Thymus (tissue), 11 donors: ENCODE data around the gene FGF18. TPM values are rescaled to one million over a fixed set of nuclear protein-coding genes. Genes with fewer than 3 reads are reported as not detected.
"Not testable (repeated sequence)": the region's sequence is repeated elsewhere in the genome, so short reads cannot be mapped to it uniquely, and the experiment has no call there.

Experiments
- DNase-seq, 9 donors: peaks; one replicate each; pipeline ENCODE4 v3.0.0-alpha.2; 2013; ENCODE audit warnings: low spot score in 9 of 9, low read depth in 6 of 9, missing footprints in 1 of 9
- H3K27ac ChIP-seq, 2 donors: one replicate each; pipeline ENCODE4 v1.5.1; 2013; ENCODE audit warnings: control low read depth in 1 of 2, low read depth in 1 of 2, low read length in 1 of 2, mild to moderate bottlenecking in 1 of 2, moderate library complexity in 1 of 2
- H3K27me3 ChIP-seq, 2 donors: one replicate each; pipeline ENCODE4 v1.5.1; 2013; ENCODE audit warnings: low read length in 1 of 2; ENCODE audit not compliant: control insufficient read depth in 2 of 2, insufficient read depth in 1 of 2
- H3K36me3 ChIP-seq, 2 donors: one replicate each; pipeline ENCODE4 v1.5.1; 2013; ENCODE audit warnings: low read length in 1 of 2, mild to moderate bottlenecking in 1 of 2, moderate library complexity in 1 of 2; ENCODE audit not compliant: control insufficient read depth in 2 of 2, insufficient read depth in 2 of 2
- H3K4me1 ChIP-seq, 2 donors: one replicate each; pipeline ENCODE4 v1.5.1; 2013; ENCODE audit warnings: low read length in 2 of 2; ENCODE audit not compliant: control insufficient read depth in 2 of 2, insufficient read depth in 2 of 2
- H3K4me3 ChIP-seq, 2 donors: one replicate each; pipeline ENCODE4 v1.5.1; 2013; ENCODE audit warnings: low read length in 2 of 2, control low read depth in 1 of 2, mild to moderate bottlenecking in 1 of 2
- H3K9me3 ChIP-seq, 2 donors: one replicate each; pipeline ENCODE4 v1.5.1; 2013; ENCODE audit warnings: low read length in 1 of 2, mild to moderate bottlenecking in 1 of 2; ENCODE audit not compliant: control insufficient read depth in 2 of 2, insufficient read depth in 1 of 2
- WGBS: extraction: QIAGEN DNeasy Blood & Tissue Kit; methylation state at CpG from one replicate; pipeline ENCODE4 v1.1.7; 2013; 5-methylcytosine and 5-hydroxymethylcytosine counted together
- polyA plus RNA-seq: library from polyadenylated mRNA; stranded (reverse); fragments of 200-250 nt; gene quantifications from one replicate; pipeline ENCODE4 v1.2.3, GENCODE V29; 2013
- total RNA-seq: library from RNA; stranded (reverse); fragments of 120-200 nt; gene quantifications from one replicate; pipeline ENCODE4 v1.2.4, GENCODE V29; 2013
- donor health status: healthy.

The FGF18 gene
- total and polyA plus RNA-seq, 2 donors, result 0.80 to 0.82 TPM

DNA sequence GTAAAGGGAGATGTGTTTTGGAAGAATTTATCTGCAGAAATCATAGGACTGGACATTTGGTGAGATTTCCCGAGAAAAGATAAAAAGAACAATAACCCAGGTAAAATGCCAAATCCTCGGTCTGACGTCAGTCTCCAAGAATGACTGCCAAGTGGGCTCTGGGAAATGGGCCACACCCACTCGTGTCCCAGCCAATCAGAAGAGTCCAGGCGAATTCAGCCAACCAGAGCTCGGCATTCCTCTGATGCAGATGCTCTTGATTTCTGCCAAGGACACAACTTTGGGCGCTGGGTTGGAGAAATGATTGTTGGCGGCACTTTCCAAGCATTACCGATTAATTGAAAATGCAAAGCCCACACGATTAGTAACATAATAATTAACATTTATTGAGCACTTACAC is 73.3 kb downstream of the FGF18 start:
- no peak overlapping the region for H3K4me3 ChIP-seq
- 96% methylated on average over 10 of the region's 10 CpGs for WGBS
- no peaks in the 10 kb centered on the region for H3K4me1 ChIP-seq
- H3K27ac ChIP-seq, result no peak overlapping the region
- no peak for DNase-seq
- peaks cover 0 to 2% of the 10 kb centered on the region in 2 donors for H3K9me3 ChIP-seq
- H3K36me3 ChIP-seq, result no peaks in the 10 kb centered on the region
- H3K27me3 ChIP-seq, result no peaks in the 10 kb centered on the region

DNA sequence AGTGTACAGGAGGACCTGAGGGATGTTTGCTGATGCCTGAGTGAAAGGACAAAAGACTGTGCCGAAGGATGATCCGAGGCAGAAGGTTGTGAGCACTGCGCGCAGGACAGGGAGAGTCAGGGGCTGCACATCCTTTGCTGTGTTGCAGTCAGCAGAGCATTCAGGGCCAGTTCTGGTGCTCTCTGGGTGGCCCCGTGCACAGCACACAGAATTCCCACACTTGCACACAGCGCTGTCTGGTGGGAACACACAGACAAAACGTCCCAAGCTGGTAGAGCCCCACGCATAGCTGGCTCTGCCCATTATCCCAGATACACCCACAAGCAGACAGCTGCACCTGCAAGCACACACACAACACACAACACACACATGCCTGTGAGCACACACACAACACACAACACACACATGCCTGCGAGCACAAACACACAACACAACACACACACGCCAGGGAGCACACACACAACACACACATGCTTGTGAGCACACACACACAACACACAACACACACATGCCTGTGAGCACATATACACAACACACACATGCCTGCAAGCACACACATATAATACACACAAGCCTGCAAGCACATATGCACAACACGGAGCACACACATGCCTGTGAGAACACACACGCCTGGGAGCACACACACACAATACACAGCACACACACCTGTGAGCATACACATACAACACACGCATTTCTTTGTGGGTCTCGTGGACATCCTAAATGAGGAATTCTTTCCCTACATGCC is 74.4 kb downstream of the FGF18 start:
- H3K36me3 ChIP-seq, result no peaks in the 10 kb centered on the region
- H3K9me3 ChIP-seq, result peaks cover 0 to 2% of the 10 kb centered on the region in 2 donors
- H3K27ac ChIP-seq, result no peak overlapping the region
- H3K27me3 ChIP-seq, result no peaks in the 10 kb centered on the region
- H3K4me3 ChIP-seq, result no peak overlapping the region
- WGBS, result 96% methylated on average over 14 of the region's 14 CpGs
- H3K4me1 ChIP-seq, result no peaks in the 10 kb centered on the region
- no peak for DNase-seq

DNA sequence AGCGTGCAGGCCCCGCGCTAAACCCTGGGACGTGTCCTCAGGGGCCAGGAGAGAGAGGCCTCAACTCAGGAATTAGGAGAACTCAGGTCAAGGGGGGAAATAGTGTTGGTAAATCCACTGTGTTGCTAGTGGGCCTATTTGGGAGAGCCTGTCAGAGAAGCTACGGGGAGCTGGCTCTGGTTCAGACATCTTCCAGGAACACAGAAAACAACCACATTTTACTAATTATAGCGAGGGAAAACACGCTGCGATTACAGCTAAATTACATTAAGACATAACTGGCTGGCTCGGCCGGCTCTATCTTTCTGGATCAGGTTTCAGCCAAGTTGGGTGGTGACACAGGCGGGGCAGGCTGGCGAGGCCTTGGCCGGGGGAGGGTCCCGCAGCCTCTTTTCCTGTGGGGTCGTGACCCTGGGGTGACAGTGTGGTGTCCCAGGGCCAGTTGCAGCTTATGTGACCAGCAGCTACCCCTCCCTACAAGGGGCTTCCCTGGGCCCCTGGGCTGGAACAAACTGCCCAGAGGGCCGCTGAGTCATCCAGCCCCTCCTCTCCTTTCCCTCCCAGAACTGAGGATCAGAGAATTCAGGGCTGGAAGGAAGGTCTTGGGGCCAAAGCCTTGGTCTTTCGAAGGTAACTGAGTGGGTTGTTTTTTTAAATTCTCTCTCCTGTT is 75.1 kb downstream of the FGF18 start:
- H3K4me3 ChIP-seq, result no peak overlapping the region
- 81% methylated on average over 17 of the region's 17 CpGs for WGBS
- no peaks in the 10 kb centered on the region for H3K27me3 ChIP-seq
- DNase-seq, result peak in 1 of 9 donors; percentile 6
- no peaks in the 10 kb centered on the region for H3K36me3 ChIP-seq
- no peaks in the 10 kb centered on the region for H3K4me1 ChIP-seq
- H3K27ac ChIP-seq, result no peak overlapping the region
- peaks cover 0 to 2% of the 10 kb centered on the region in 2 donors for H3K9me3 ChIP-seq

DNA sequence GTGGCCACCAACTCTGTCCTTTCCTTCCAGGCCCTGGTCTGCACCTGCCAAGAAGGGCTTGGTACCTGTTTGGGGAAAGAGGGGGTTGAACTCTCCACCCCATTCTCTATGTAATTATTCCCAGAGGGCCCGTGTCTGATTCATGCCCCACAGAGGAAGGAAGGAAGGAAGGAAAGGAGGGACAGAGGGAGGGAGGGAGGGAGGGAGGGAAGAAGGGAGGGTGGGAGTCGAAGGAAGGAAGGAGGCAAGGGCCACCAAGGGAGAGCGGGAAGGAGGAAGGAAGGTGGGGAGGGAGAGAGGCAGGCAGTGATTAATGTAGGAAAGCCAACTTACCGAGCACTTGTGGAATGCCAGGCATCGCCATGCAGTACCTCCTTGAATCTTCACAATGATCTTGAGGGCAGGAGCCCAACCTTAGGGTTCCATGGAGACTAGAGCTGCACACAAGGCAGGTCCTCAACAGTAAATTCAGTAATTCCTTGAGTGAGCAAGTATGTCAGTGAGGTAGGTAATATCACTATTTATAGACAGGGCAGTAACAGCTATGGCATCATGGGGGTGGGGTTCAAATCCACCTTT is 75.8 kb downstream of the FGF18 start:
- Histone ChIP-seq H3K4me3 (no peak overlapping the region), H3K27ac (no peak overlapping the region), H3K27me3 (no peaks in the 10 kb centered on the region), H3K9me3 (peaks cover 0 to 2% of the 10 kb centered on the region in 2 donors), H3K36me3 (no peaks in the 10 kb centered on the region), H3K4me1 (no peaks in the 10 kb centered on the region)
- 80% methylated on average over 5 of the region's 5 CpGs for WGBS
- no peak for DNase-seq

DNA sequence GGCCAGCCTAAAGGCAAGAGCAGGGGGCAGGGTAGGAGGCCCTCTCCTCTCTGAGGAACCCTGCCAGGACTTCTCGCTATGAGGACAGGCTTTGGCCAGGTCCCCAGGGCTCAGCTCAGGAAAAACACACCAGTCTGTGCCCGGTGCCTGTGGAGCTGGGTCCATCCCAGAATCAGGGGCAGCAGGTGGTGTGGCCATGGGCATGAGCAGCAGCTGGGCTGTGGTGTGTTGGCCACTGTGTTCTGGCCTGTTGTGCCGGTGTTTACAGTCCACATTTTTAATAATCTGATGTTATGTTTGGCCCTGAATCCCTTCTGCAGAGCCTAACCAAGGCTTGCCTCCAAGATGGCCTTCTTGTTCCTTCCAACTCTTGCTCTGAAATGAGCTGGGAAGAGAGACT is 77.0 kb downstream of the FGF18 start:
- H3K27me3 ChIP-seq, result no peaks in the 10 kb centered on the region
- peaks cover 0 to 2% of the 10 kb centered on the region in 2 donors for H3K9me3 ChIP-seq
- no peak for DNase-seq
- H3K27ac ChIP-seq, result no peak overlapping the region
- no peaks in the 10 kb centered on the region for H3K36me3 ChIP-seq
- WGBS, result 95% methylated on average over 3 of the region's 3 CpGs
- no peaks in the 10 kb centered on the region for H3K4me1 ChIP-seq
- H3K4me3 ChIP-seq, result no peak overlapping the region

DNA sequence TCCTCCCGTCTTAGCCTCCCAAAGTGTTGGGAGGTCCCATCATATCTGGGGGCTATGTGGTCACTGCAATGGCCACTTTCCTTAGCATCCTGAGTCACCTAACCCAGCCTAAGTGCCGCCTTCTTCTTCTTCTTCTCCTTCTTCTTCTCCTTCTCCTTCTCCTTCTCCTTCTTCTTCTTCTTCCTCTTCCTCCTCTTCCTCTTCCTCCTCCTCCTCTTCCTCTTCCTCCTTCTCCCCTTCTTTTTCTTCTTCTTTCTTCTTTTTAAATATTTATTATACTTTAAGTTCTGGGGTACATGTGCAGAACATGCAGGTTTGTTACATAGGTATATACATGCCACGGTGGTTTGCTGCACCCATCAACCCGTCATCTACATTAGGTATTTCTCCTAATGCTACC is 78.0 kb downstream of the FGF18 start:
- WGBS, result 98% methylated on average over 4 of the region's 4 CpGs
- not testable (repeated sequence) for H3K36me3 ChIP-seq, H3K27me3 ChIP-seq, H3K4me1 ChIP-seq, H3K27ac ChIP-seq, DNase-seq, H3K4me3 ChIP-seq, H3K9me3 ChIP-seq

DNA sequence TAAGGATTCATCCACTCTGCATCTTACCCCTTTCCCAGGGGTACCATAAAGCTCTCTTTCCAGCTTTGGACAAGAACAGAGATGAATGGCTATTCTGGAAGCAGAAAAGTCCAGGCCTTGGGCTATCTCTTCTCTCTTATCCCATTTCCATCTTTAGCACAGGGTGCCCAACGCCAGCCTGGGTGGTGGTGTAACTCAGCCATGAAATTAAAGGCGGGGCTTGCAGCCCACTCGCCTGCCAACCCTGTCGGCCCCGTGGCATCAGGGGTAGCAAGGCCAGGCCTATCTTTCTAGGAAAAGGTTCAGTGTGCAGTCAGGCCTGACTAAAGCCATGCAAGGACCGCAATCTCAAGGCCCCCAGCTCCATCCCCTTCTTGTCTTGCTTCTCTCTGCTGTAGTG is 78.7 kb downstream of the FGF18 start:
- WGBS, result 92% methylated on average over 6 of the region's 6 CpGs
- H3K27me3 ChIP-seq, result no peaks in the 10 kb centered on the region
- no peaks in the 10 kb centered on the region for H3K4me1 ChIP-seq
- no peak overlapping the region for H3K27ac ChIP-seq
- no peaks in the 10 kb centered on the region for H3K36me3 ChIP-seq
- no peak overlapping the region for H3K4me3 ChIP-seq
- DNase-seq, result no peak
- no peaks in the 10 kb centered on the region for H3K9me3 ChIP-seq

DNA sequence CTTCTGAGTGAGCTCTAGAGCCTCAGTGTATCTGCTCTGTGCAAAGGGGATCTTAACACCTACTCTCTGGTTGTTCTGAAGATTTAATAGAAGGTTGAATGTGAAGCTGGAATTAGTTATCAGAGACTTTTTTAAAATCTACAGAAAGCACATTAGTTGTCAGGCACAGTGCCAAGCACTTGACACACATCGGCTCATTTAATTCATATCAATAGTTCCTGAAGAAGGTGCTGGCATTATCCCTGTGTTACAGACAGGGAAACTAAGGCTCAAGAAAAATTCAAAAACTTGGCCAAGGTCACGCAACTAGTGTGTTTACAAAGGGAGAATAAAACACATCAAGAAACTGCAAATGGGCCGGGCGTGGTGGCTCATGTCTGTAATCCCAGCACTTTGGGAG is 80.2 kb downstream of the FGF18 start:
- 94% methylated on average over 4 of the region's 4 CpGs for WGBS
- H3K36me3 ChIP-seq, result no peaks in the 10 kb centered on the region
- no peaks in the 10 kb centered on the region for H3K9me3 ChIP-seq
- H3K27ac ChIP-seq, result no peak overlapping the region
- no peaks in the 10 kb centered on the region for H3K4me1 ChIP-seq
- DNase-seq, result no peak
- no peak overlapping the region for H3K4me3 ChIP-seq
- no peaks in the 10 kb centered on the region for H3K27me3 ChIP-seq

DNA sequence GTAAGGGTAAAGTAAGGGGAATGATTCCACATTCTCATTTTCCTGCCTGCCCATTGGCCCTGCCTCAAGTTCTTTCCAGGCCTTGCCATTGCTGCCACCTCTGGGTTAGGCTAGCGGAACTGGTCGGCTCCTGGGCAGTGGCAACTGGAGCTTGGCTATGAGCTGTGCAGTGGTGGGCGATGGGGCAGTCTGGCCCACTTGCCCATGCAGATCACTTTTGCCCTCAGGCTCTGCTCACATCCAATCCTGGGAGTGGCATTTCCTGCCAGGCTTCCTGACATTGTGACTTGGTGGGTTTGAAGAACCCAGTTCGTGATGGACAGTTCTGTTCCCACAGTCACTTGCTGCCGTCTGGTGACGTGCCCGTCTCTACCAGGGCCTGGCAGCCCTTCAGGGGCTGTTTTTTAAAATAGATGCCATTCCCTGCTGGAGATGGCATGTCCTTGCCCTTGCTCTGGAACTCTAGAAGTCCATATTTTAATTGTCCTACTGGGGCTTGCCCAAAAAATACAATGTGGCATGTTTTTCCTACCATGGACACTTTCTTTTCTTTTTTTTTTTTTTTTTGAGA is 86.1 kb downstream of the FGF18 start:
- H3K27me3 ChIP-seq, result peaks cover 0 to 2% of the 10 kb centered on the region in 2 donors
- no peak overlapping the region for H3K27ac ChIP-seq
- no peak for DNase-seq
- no peaks in the 10 kb centered on the region for H3K36me3 ChIP-seq
- H3K4me3 ChIP-seq, result no peak overlapping the region
- H3K9me3 ChIP-seq, result no peaks in the 10 kb centered on the region
- 91% methylated on average over 7 of the region's 7 CpGs for WGBS
- no peaks in the 10 kb centered on the region for H3K4me1 ChIP-seq
